HL-60 (cell line): Measurements from ENCODE around the gene MED9.

ENCODE experiments used
- CTCF ChIP-seq: IDR thresholded peaks from one replicate; pipeline ENCODE4 v1.5.1; 2011; ENCODE audit warnings: low read length, control low read depth, inconsistent platforms; ENCODE audit not compliant: insufficient read depth
- GABPA ChIP-seq: IDR thresholded peaks from 2 replicates; pipeline ENCODE4 v1.6.1; 2012; ENCODE audit warnings: low read depth
- POLR2AphosphoS5 ChIP-seq: IDR thresholded peaks from 2 replicates; pipeline ENCODE4 v1.6.1; 2012; ENCODE audit warnings: low read depth
- REST ChIP-seq: IDR thresholded peaks from 2 replicates; pipeline ENCODE4 v1.6.1; 2012; ENCODE audit warnings: low read depth; ENCODE audit not compliant: insufficient replicate concordance

- no peak for TF ChIP-seq CTCF
- no peak for TF ChIP-seq REST
- TF ChIP-seq POLR2AphosphoS5 = no peak
- no peak for TF ChIP-seq GABPA
These were observed 17.7 kb downstream of the MED9 start for GRCh38 chr17:17494499-17494869.
